NCI-H146 (cell line): ENCODE measurements around the gene TPM2.

ENCODE experiments used
- DNase-seq: peaks from one replicate; lab custom pipeline; 2025; lab: John Stamatoyannopoulos, UW

Gene TPM2

GRCh38 chr9:35718721-35719511 is 29.2 kb upstream of the TPM2 start:
- DNase-seq = no peak

DNA sequence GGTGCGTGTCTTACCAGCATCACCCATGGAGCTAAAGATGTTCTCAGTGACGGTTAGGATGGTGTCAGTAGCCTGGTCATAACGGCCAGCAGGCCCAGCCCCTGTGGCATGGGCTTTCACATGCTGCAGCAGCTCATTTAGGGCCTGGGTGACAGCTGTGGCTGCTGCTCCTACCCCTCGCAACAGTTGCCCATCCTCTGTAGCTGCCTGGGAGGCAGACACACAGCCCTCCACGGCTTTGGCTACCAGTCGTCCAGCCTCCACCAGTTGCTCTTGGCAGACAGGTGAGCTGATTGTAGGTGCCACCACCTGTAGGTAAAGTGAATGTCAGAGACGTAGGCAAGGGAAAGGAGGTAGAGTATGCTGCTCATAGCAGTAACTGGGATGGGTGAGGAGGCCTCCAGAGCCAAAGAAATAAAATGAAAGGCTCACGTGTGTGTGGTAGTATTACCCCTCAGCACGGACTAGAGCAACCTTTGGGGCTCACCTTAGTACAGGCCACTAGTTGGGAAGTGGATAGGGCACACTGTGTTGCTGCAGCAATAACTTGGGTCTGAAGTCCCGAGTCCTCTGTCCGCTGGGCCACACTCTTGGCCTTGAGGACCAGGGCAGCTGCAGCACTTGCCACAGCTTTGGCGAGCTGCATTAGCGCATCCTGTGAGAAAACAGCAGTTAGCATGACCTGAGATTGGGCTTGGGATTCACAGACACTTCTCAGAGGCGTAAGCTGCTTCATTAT is 27.6 kb upstream of the TPM2 start:
- DNase-seq = no peak

- no peak for DNase-seq
These were observed 26.5 kb upstream of the TPM2 start for GRCh38 chr9:35716230-35716629.

- DNase-seq = no peak
These were observed 25.0 kb upstream of the TPM2 start for GRCh38 chr9:35714579-35715252.

DNA sequence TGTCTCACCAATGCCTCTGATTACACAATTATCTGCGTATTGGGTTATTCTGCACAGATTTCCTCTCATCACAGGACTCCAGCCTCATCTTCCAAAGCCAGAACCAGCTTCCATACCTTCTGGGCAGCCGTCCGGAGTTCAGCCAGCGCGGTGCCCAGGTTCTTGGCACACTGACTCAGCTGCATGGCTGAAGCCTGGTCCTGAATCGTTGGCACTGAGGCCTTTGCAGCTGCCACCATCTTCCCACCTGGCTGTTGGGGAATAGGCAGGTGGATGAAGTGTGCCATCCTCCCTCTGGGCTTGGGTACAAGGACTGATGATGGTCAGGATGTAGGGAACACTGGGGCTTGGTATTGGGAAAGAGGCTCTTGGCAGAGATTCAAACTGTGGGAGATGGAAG is 24.4 kb upstream of the TPM2 start:
- no peak for DNase-seq

- no peak for DNase-seq
These were observed 23.9 kb upstream of the TPM2 start for GRCh38 chr9:35713578-35713977.

- no peak for DNase-seq
These were observed 23.2 kb upstream of the TPM2 start for GRCh38 chr9:35712762-35713400.

DNA sequence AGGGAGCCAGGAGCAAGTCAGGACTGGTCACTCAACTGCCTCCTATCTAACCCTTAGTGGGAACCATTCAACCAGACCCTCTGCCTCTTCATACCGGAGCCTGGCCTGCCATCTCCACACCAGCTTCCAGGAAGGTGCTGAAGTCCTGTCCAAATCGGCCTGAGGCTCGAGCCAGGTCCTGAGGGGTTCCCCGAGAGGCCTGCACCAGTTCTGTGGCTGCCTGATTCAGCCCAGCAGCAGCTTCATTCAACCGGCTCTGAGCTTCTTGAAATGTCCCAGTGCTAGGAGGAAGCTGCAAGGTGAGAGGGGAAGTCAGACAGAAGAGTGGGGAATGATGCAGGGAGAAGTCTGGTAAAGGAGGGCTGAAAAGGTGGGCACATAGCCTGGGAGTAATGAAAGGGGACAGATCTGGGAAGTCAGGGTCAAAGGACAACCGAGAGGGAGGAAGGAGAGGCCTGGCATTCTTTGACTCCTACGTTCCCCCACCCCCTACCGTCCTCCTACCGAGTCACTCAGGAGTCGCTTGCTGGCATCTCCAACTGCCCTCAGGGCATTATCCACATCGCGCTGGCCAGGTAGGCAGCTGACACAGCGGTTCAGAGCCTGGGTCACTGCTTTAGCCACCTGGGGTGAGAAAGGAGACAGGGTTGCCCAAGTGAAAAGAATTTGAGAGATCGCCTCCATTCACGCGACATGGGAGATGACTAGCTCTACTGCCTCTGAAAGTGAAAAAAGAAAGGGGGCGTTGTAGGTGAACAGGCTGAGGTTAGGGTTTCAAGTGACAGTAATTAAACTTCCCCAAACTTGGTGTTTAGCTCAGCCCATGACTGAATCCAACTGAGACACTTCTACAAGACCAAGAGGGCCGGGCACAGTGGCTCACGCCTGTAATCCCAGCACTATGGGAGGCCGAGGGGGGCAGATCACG is 22.0 kb upstream of the TPM2 start:
- DNase-seq = no peak

DNA sequence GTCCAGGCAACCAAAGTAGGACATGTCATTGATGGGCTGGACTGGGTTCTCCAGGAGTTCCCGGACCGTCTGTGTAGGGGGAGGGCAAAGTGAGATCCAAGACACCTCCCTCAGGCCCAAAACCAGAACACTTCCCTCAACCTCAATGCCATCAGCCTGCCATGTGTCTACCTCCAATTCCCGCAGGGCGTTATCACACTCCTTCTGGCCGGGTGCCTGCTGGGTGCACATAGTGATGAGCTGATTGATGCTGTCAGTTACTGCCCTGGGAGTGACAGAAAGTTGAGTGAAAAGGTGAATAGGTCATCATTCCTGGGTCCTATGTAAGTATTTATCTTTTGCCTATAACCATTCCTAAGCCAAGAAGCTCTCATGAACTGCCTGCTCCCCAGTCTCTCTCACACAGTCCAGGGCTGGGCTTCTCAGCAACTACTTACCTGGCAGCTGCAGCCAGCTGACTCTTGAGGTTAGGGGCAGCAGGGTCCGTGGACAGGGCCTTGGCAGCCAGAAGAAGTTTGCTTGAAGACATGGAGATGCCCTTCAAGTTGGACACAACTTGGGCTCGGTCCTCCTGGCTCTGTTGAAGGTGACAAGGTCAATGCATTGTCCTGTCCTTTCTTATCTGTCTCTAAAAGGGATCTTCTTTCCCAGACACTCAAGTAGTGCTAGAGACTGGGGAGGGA is 21.2 kb upstream of the TPM2 start:
- DNase-seq = no peak

GRCh38 chr9:35708146-35708545 is 18.4 kb upstream of the TPM2 start:
- no peak for DNase-seq

DNA sequence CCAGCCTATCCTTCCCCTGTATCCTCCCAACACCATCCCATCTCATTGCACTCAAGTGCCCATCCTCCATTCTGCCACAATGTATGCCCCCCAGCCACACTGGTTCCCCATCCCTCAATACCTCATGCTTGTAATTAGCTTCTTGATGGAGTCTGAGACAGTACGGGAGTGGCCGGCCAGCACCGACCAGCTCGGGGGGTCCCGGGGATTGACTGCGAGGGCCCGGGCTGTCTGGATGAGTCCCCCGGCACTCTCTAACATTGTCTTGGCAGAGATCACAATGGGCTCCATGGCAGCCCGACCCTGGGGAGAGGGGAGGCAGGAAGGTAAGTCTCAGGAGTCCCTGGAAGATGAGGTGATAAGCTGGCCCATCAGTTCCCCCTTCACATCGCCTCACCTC is 17.2 kb upstream of the TPM2 start:
- DNase-seq = no peak

- no peak for DNase-seq
These were observed 16.2 kb upstream of the TPM2 start for GRCh38 chr9:35705836-35706430.

DNA sequence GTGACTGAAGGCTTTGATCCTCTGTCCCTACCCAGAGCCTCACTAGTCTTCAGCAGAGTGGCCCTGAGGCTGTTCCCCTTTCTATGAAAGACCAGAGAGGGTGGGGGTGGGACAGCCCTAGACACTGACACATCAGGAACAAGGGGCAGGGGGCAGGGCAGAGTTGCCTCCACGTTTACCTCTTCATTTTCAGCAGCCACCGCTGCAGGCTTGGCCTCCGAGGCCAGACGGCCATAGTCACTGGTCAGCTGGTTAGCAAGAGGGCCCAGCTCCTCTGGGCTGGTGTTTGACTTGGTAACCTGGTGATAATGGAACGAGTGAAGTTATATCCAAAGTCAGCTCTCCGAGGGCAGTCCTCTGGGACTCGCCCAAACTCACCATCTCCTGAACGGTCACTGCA is 15.6 kb upstream of the TPM2 start:
- DNase-seq = no peak

DNA sequence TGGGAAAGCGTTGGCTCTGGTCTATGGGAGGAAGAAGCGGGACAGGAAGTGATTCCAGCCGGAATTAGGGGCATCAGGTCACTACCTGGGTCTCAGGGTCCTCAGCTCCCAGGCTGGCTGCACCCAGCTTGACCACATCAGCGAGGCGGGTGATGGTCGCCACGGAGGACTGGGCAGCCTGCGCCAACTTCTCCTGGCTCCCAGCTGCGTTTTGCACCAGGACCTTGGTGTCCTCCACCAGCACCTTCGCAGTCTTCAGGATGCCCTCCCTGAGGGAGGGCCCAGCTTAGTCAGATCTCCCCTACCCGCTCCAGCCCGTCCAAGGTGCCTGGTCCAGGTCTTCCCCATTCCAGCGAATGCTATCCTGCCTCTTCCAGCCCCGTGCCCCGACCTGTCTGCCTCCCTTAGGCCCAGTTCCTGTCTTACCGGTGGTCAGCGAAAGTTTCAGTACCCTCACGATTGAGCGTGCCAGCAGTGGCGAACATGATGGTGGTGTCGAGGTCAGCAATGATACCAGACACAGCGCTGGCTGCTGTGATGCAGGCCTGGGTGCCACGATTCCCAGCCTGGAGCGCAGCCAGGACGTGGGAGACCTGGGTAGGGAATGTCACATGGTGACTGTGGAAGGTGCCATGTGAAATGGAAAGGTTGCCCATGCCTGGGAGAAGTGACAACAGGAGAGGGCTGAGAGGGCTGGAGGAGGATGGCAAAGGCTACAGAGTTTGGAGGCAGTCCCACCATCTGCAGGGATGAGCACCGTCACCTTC is 14.4 kb upstream of the TPM2 start:
- no peak for DNase-seq

DNA sequence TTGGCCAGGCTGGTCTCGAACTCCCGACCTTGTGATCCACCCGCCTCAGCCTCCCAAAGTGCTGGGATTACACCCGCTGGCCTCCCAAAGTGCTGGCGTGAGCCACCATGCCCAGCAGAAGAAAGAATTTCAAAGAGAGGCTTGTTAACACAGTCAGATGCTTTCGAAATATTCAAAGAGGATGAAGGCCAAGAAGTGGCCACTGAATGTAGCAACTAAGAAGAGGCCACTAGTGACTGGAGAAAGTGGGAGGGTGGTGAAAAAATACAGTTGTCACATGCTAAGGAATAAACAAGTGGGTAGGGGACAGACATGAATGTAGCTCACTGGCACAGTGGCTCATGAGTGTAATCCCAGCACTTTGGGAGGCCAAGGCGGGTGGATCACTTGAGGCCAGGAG is 13.0 kb upstream of the TPM2 start:
- no peak for DNase-seq

DNA sequence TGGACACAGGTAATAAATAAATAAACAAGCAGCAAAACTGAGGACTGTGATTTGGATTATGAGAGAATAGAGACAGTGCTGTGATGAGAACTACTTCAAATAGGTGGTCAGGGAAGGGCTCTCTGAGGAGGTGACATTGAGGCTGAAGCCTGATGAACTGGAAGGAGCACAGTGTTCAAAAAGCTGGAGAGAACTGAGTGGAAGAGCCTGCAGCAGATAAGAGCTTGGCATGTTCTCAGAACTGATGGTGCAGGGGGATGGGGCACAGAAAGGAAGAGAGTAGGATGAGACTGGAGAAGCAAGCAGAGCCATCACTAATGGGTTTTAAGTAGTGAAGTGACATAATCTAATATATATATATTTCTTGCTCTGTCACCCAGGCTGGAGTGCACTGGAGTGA is 11.2 kb upstream of the TPM2 start:
- no peak for DNase-seq

DNA sequence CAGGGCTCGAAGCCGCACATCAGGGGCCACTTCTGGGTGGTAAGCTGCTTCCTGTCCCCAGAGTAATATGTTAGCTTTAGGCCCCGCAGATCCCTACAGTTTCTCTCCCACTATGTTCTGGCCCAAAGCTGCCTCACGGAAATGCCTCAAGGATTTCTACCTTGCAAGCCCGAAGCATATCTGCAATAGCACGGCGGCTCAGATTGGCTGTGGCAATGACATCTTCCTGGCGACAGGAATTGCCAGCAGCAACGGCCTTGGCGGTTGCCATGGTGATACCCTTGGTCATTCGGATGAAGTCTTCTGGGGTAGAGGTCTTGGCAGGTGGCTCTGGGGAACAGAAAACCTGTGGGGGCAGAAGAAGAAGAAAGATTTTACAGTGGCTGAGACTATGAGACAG is 10.3 kb upstream of the TPM2 start:
- no peak for DNase-seq

- no peak for DNase-seq
These were observed 8.5 kb upstream of the TPM2 start for GRCh38 chr9:35698231-35698630.

DNA sequence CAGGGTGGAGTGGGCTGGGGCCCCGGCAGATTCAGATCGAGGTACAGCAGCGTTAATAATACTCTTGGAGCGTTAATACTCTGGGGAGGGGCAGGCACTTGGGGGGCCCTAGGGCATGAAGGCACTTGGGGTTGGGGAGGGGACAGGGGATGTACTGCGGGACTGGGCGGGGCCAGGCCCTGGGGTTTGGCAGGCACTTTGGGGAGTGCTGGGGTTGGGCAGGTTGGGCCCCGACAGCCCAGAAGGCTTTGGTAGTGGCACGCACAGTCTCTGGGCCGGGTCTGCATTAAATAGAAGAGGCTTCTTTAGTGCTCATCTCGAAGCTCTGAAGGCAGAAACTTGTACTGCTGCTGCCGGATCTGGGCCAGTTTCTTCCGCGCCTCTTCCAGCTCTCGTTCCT is 7.8 kb upstream of the TPM2 start:
- no peak for DNase-seq
